Stimulated activated CD8-positive, alpha-beta memory T cell treated with anti-CD3 and anti-CD28 coated beads, Interleukin-2, amount 100 ng/mL, for 1 hour (primary cell): Measurements from ENCODE around the gene CETP.
"Not testable (repeated sequence)": the region's sequence is repeated elsewhere in the genome, so short reads cannot be mapped to it uniquely, and the experiment has no call there.

Experiments
- DNase-seq, 2 donors: peaks; one replicate each; pipeline ENCODE4 v3.0.0-alpha.2; 2020; ENCODE audit warnings: low read depth in 2 of 2

The CETP gene

GRCh38 chr16:56997931-56998330, 36.2 kb downstream of the CETP start:
- DNase-seq = no peak

GRCh38 chr16:56998352-56998751, 36.6 kb downstream of the CETP start:
- no peak for DNase-seq

- no peak for DNase-seq
Observed at GRCh38 chr16:56998861-56999260, 37.1 kb downstream of the CETP start.

GRCh38 chr16:56999409-57000270, 37.9 kb downstream of the CETP start:
- DNase-seq = no peak

DNA sequence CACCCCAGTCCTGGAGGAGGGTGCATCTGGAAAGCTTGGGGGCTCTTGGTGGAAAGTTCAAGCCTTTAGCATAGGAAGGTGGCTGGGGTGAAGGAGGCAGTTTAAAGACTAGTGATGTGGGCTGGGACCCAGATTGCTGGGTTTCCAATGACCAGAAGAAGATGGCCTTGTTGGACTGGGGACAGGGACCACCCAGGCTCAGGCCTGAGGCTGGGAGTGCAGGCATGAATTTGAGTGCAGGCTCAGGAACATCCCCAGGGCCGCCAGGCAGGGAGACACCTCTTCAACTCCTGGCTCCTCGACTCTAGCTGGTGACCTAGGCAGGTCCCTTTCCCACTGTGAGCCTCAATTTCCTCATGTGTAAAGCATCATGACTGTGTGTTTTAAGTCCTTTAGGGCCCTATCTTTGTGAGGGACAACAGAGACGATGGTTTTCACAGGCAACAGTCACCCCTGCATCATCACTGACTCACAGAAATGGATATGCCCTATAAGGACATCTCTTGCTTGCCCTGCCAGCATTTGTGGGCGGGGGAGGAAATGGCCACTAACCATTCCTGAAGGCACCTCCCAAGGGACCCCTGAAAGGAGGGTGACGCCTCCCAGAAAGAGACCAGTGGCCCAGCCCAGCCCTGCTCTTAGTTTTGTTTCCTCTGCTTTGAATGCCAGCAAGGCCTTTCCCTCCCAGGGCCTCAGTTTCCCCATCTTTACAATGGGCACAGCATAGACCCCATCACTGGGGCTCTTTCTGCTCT, 38.7 kb downstream of the CETP start:
- DNase-seq = no peak

- DNase-seq = no peak
Observed at GRCh38 chr16:57001026-57001679, 39.4 kb downstream of the CETP start.

DNA sequence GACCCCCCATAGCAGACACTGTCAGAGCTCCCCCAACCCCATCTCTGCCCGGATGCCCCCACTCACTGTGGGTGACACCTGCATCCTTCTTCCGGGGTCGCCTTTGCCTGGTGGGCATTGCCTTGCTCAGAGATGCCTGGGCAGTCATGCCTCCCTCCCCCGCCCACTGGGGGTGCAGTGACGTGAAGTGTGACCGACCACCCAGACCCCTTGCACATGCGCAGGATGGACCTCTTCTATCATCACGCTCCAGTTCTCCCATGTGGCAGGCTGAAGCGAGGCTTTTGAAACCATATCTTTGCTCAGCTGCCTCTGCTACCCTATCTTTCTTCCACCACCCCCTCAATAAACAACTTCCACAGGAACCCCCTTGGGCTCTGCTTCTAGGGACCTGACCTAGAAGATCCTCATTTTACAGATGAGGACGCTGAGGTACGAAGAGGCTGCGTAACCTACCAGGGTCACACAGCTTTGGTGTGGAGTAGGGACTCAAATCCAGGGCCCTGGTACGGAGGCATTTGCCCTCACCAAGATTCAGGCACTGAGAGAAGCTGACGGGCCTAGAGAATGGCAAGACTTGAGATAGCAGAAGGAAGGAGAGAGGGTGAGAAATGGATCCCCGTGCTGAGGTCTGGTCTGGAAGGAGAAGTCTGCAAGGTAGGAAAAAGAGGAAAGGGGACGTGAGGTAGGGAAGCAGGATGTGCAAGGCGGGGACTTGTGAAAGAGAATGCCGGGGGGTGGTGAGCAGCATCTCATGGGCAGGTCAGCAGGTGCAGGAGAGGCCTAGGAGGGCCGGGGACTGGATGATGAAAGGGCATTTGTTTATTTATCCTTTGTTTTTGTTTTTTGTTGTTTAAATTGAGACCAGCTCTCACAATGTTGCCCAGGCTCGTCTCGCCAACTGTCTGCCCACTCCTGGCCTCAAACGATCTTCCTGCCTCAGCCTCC, 42.0 kb downstream of the CETP start:
- no peak for DNase-seq

- DNase-seq = no peak
Observed at GRCh38 chr16:57004387-57005250, 42.9 kb downstream of the CETP start.

- DNase-seq = not testable (repeated sequence)
Observed at GRCh38 chr16:57005597-57005996, 43.8 kb downstream of the CETP start.

DNA sequence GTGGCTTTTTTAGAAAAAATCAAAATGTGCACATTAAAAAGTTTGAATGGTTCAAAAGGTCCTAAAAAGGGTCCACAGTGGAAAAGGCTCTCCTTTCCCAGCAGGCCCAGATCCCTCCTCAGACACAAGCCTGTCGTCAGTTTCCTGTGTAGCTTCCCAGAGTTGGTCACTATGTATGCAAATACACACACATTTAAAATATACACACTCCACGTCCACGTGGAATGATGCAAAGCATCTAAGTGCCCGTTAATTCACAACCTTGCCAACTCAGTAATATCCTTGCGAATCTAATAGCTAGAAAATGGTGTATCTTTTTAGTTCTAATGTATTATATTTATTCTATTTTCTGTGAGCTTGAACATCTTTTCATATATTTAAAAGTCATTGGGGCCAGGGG, 45.3 kb downstream of the CETP start:
- DNase-seq = no peak

DNA sequence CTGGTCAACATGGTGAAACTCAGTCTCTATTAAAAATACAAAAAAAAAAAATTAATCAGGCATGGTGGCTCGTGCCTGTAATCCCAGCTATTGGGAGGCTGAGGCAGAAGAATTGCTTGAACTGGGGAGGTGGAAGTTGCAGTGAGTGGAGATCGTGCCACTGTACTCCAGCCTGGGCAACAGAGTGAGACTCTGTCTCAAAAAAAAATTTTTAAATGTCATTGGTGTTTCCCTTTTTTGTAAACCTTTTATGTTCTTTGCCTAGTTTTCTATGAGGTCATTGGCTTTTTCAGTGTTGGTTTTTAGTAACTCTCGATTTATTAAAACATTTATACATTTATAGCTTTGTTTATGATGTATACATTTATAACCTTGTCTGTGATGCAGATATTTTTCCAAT, 45.8 kb downstream of the CETP start:
- no peak for DNase-seq

DNA sequence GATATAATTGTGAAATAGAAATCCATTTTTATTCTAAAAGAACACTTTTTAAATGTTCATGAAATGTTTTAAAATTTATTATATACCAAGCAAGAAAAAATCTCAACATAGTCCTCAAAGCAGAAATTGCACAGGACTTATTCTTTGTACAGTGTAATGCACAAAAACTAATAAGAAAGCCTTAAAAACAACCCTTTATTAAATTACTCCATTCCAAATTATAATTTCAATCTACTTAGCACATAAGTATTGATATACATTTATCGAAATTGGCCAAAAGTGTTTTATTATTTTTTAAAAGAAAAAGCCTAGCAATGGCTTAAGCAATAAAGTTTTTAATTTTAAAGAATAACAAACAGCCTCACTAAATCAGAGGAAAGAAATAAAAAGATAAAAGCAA, 46.7 kb downstream of the CETP start:
- DNase-seq = no peak

DNA sequence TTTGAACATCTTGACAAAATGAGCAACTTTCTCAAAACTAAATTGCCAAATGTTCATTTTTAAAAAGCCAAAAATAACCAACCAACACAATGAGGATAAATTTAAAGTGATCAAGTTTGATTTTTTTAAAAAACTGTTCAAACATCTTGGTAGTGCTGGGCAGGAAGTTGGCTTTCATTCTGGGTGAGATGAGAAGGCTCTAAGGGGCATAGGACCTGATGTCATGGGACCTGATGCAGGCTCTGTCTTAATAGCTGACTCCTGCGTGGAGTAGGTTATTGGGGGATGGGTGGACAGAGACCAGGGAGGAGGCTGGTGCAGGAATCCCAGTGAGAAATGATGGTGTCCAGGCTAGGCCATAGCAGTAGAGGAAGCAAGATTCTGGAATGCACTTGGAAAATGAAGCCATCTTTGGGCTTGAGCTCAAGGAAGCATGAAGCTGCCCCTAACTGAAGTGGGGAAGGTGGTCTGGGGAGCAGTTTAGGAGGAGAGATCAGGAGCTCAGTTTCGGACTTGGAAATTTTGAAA, 48.0 kb downstream of the CETP start:
- DNase-seq = no peak

- no peak for DNase-seq
Observed at GRCh38 chr16:57012353-57012752, 50.6 kb downstream of the CETP start.

DNA sequence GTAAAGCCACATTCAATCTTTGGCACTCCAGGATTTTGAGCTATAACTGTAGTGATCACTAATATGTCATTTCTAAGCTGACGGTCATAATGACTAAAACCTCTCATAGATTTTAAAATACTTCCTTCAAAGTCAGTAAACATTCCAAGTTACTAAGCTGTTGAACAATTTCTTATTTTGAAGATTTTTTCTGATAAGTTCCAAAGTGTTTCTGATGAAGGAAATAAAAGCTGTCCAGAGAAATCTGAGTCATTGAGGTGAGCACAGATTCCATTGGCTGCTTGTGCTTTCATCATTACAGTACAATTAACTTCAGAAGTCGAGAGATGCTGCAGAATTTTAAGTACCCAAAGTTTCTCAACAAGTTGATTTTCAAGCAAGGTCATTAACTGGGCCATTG, 51.5 kb downstream of the CETP start:
- DNase-seq = no peak

DNA sequence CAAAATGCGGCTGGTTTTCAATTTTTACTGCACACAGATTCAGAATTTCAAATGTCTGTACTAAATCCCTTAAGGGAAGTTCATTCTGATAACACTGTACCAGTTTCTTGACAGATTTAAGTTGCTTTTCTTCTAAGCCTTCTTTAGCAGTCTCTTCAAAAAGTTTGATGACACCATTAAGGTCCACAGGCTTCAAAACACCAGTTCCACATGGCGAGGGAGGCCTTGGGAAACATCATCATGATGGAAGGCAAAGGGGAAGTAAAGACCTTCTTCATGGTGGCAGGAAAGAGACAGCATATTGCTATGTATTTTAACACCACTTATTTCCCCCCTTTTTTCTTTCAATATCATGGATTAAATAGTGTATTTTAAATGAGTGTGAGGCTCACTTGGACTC, 52.2 kb downstream of the CETP start:
- no peak for DNase-seq

GRCh38 chr16:57016301-57016700, 54.6 kb downstream of the CETP start:
- no peak for DNase-seq

DNA sequence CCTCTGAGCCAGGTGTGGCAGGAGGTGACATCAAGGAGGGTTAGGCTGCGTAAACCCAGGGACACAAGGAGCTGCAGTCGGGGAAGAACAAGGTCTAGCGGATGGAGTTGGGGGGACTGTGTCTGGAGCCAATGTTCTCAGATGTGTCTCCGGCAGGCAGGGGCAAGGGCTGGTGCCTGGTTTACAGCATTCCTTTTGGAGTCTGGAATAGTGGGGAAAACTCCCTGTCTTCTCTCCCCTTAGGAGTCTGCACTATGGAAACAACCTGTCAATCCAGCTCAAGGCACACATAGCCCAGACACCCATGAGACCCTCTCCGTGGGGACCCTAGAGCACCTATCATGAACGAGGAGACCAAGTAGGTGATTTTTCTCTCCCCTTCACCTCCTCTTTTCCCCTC, 55.1 kb downstream of the CETP start:
- no peak for DNase-seq

DNA sequence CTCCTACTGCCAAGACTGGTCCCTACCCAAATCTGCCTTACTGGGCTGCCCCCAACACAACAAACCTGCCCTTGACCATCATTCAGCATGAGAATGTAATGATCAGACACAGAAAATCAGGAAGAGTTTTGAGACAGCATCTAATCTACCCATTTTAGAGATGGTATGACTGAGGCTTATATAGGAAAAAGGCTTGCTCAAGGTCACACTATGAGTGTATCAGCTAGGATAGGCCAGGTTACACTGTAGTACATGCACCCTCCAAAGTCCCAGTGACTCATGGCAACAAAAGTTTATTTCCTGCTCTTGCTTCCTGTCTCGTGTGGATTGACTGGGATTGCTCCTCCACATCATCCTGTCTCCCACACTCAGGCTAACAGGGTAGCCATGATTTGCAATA, 55.5 kb downstream of the CETP start:
- DNase-seq = no peak

DNA sequence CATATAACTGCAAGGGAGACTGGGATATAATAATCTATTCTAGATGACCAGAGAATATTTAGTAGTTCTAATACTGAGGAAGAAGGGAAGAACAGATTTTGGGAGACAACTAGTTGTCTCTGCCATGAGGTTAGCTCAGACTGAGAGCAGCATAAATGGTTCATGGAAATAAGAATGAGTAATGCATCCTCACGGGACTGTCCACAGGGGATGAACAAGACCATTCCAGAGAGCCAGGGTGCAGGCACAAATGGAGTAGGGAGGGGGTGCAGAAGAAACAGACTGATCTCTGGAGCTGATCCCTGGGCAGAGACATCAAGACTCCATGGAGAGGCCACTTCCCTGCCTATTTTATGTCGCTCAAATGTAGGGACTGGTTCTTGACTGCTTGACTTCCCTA, 58.0 kb downstream of the CETP start:
- no peak for DNase-seq
